Measurements from ENCODE around the gene CDKN2AIP. TPM values are rescaled to one million over a fixed set of nuclear protein-coding genes. Genes with fewer than 3 reads are reported as not detected.

The CDKN2AIP gene
- total and polyA plus RNA-seq, 2 of the 4 experiments (the other 2 are of a cell fraction), result 11.0 to 16.8 TPM

DNA sequence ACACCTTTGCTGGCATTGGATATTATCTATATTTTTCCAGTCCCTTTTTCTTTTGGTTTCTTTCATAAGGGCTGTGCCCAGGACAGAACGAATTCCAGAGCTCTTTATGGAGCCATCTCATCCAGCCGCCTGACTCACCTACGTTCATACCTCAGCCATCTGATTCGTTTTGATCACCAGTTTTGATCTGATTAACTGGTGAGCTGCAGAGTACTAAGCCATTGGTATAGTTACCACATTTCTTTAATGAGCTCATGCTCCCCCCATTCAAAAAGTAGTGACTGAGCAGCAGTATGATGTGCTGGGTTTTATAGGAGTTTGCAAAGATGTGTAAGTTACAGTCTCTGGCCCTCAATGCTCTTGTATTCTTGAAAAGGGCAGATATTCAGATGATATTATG, 43.0 kb upstream of the CDKN2AIP start:
- no peak overlapping the region for H3K14ac ChIP-seq (replicated peaks; ENCODE audit: low read depth, low read length)
- dilution Hi-C loops (cut with HindIII; ENCODE audit: low sequenced_read_pairs, unreplicated experiment) (no loop called here), in situ Hi-C loops (cut with MboI; ENCODE audit: low sequenced_read_pairs) (loop anchor here (10.0 kb wide), 1 partner anchor 327 kb away; no protein-coding TSS in a partner anchor), intact Hi-C loops (cut with micrococcal nuclease) (no loop called here)
- TF ChIP-seq SMC3 (IDR thresholded peaks at IDR 0.05; ENCODE audit: low read depth, low read length) (no peak), RCOR1 (IDR thresholded peaks at IDR 0.05; ENCODE audit: insufficient replicate concordance, low read length) (no peak), MAFK (IDR thresholded peaks at IDR 0.05; ENCODE audit: low read depth, low read length) (no peak), FOS (IDR thresholded peaks at IDR 0.05; ENCODE audit: low read depth, low read length) (no peak), MXI1 (IDR thresholded peaks at IDR 0.05; ENCODE audit: borderline replicate concordance, low read depth, low read length) (no peak), RAD21 (IDR thresholded peaks at IDR 0.05; ENCODE audit: low read length) (no peak), POLR2A (IDR thresholded peaks at IDR 0.05; ENCODE audit: low read depth, low read length) (no peak)
- TF ChIP-seq, protein P1, sequence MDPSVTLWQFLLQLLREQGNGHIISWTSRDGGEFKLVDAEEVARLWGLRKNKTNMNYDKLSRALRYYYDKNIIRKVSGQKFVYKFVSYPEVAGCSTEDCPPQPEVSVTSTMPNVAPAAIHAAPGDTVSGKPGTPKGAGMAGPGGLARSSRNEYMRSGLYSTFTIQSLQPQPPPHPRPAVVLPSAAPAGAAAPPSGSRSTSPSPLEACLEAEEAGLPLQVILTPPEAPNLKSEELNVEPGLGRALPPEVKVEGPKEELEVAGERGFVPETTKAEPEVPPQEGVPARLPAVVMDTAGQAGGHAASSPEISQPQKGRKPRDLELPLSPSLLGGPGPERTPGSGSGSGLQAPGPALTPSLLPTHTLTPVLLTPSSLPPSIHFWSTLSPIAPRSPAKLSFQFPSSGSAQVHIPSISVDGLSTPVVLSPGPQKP (IDR thresholded peaks at IDR 0.05; ENCODE audit: borderline replicate concordance, low read depth, low read length), result no peak
- H4K91ac ChIP-seq (ENCODE audit: insufficient read depth, low read depth, low read length), result no peak overlapping the region
- no peak overlapping the region for H2AFZ ChIP-seq (replicated peaks; ENCODE audit: low read length, poor library complexity)
- H3K79me1 ChIP-seq (ENCODE audit: low read depth in 1 of 2, low read length in 2 of 2), result no peaks in the 10 kb centered on the region
- H2BK120ac ChIP-seq (ENCODE audit: low read depth, low read length), result no peak overlapping the region
- no peak overlapping the region for H3K4me2 ChIP-seq (ENCODE audit: low read depth, low read length)
- H3K4me3 ChIP-seq (ENCODE audit: insufficient read depth, low read depth, low read length), result no peak overlapping the region
- WGBS, 2 experiments (ENCODE audit: extremely low coverage in 2 of 2, insufficient read length in 1 of 2), result no CpG with 5 or more reads among the region's 4 CpGs
- H3K27me3 ChIP-seq (ENCODE audit: control insufficient read depth, insufficient read depth, low read length), result peaks cover 5% of the 10 kb centered on the region; the same call in 1 of the 2 replicates
- no peaks in the 10 kb centered on the region for H4K20me1 ChIP-seq (ENCODE audit: insufficient read depth, low read length)
- H2BK20ac ChIP-seq (ENCODE audit: low read depth, low read length), result no peak overlapping the region
- no peak overlapping the region for H3K9ac ChIP-seq (ENCODE audit: low read depth, low read length)
- ATAC-seq (ENCODE audit: low read depth) (no peak), DNase-seq (no peak)
- no peak overlapping the region for H2BK5ac ChIP-seq (ENCODE audit: low read depth, low read length, poor library complexity, severe bottlenecking)
- H3K36me3 ChIP-seq (ENCODE audit: control insufficient read depth, insufficient read depth, low read length), result no peaks in the 10 kb centered on the region
- no peak overlapping the region for H3K56ac ChIP-seq (ENCODE audit: extremely low read depth, insufficient read depth, low read length)
- H2AK5ac ChIP-seq (ENCODE audit: low read depth, low read length), result no peak overlapping the region
- POLR2A ChIA-PET (ENCODE audit: unreplicated experiment), result no interaction called here
- H3K18ac ChIP-seq (ENCODE audit: low read depth, low read length), result no peak overlapping the region
- no peak overlapping the region for H2BK15ac ChIP-seq (ENCODE audit: low read depth, low read length)
- H3K4me1 ChIP-seq (ENCODE audit: control insufficient read depth, insufficient read depth, low read length), result peaks cover 4% of the 10 kb centered on the region; the same call in 1 of the 2 replicates
- no peak overlapping the region for H3K23ac ChIP-seq (ENCODE audit: low read depth, low read length)
- no peaks in the 10 kb centered on the region for H3K9me3 ChIP-seq (ENCODE audit: control insufficient read depth, insufficient read depth, low read length)
- no peak overlapping the region for H4K8ac ChIP-seq (ENCODE audit: low read depth in 2 of 2, low read length in 2 of 2)
- H3K27ac ChIP-seq (ENCODE audit: insufficient read depth, low read length), result no peak overlapping the region
- no peak overlapping the region for H4K5ac ChIP-seq (ENCODE audit: low read depth, low read length)
- H2AK9ac ChIP-seq (replicated peaks; ENCODE audit: low read depth, low read length, poor library complexity), result no peak overlapping the region
- CTCF ChIA-PET, result interaction anchor here (0.5 kb wide), 1 partner anchor 204 kb away, joined by 3 read pairs; no protein-coding TSS in a partner anchor
- no TSS peak for BruUV-seq (replicated peaks)
- no peak overlapping the region for H3K4ac ChIP-seq (ENCODE audit: low read depth, low read length)
- no peaks in the 10 kb centered on the region for H3K9me1 ChIP-seq (ENCODE audit: insufficient read depth, low read length)

All from IMR-90 (cell line).